ENCODE measurements around the gene RABL2B. TPM values are rescaled to one million over a fixed set of nuclear protein-coding genes. Genes with fewer than 3 reads are reported as not detected.

Gene RABL2B
- total RNA-seq, 4 donors from 2014 or later, result 7.8 to 18.2 (median 13.2) TPM

- intact Hi-C loops (cut with DNase I; ENCODE audit: low total_unique reads), result no loop called here
- Histone ChIP-seq H3K4me1 (peaks cover 4 to 11% (median 6%) of the 10 kb centered on the region in 4 donors), H3K27me3 (peaks cover 15% of the 10 kb centered on the region), H3K9me3 (no peaks in the 10 kb centered on the region), H3K36me3 (no peaks in the 10 kb centered on the region), H3K4me3 (no peak overlapping the region), H3K27ac (no peak overlapping the region)
- in situ Hi-C loops (cut with MboI; ENCODE audit: low pct_ligation_motif_present in 1 of 4, low pct_unique_long_range_greater_than_20kb in 1 of 4, low sequenced_read_pairs in 3 of 4), result no loop called here
- DNase-seq, result peak; percentile 5
- WGBS, 2 donors (ENCODE audit: low coverage in 1 of 2), result 58 to 65% methylated on average over 7 to 22 of the region's 22 CpGs
- TF ChIP-seq POLR2AphosphoS5 (IDR thresholded peaks at IDR 0.05) (no peak), CTCF (IDR thresholded peaks at IDR 0.05) (no peak), POLR2A (IDR thresholded peaks at IDR 0.05) (no peak)
These were observed 49.7 kb downstream of the RABL2B start for GRCh38 chr22:50733521-50734342.

DNA sequence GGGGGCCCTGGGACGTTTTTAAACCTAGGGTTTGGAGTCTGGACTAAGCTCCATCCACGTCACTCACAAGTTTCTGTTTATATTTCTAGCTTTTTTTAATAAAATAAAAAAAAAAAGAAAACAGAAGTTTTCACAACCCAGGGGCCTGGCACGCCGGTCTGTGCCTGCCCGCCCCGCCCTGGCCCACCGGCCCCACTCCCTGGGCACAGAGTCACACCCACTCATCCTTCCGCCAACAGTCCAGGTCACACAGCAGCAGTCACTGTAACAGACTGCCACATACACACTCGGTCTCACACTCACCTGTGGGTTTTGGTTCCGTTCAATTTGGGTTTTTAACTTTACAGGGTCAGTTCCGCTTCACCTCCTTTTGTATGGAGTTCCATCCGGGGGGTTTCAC is 50.8 kb downstream of the RABL2B start:
- Histone ChIP-seq H3K9me3 (no peaks in the 10 kb centered on the region), H3K27ac (no peak overlapping the region), H3K4me3 (no peak overlapping the region), H3K36me3 (no peaks in the 10 kb centered on the region), H3K27me3 (peaks cover 15% of the 10 kb centered on the region), H3K4me1 (peaks cover 4 to 11% (median 6%) of the 10 kb centered on the region in 4 donors)
- in situ Hi-C loops (cut with MboI; ENCODE audit: low pct_ligation_motif_present in 1 of 4, low pct_unique_long_range_greater_than_20kb in 1 of 4, low sequenced_read_pairs in 3 of 4), result no loop called here
- DNase-seq, result no peak
- TF ChIP-seq CTCF (IDR thresholded peaks at IDR 0.05) (no peak), POLR2AphosphoS5 (IDR thresholded peaks at IDR 0.05) (no peak)
- intact Hi-C loops (cut with DNase I; ENCODE audit: low total_unique reads), result no loop called here
- WGBS, 2 donors (ENCODE audit: low coverage in 1 of 2), result 62 to 72% methylated on average over 11 to 12 of the region's 12 CpGs

DNA sequence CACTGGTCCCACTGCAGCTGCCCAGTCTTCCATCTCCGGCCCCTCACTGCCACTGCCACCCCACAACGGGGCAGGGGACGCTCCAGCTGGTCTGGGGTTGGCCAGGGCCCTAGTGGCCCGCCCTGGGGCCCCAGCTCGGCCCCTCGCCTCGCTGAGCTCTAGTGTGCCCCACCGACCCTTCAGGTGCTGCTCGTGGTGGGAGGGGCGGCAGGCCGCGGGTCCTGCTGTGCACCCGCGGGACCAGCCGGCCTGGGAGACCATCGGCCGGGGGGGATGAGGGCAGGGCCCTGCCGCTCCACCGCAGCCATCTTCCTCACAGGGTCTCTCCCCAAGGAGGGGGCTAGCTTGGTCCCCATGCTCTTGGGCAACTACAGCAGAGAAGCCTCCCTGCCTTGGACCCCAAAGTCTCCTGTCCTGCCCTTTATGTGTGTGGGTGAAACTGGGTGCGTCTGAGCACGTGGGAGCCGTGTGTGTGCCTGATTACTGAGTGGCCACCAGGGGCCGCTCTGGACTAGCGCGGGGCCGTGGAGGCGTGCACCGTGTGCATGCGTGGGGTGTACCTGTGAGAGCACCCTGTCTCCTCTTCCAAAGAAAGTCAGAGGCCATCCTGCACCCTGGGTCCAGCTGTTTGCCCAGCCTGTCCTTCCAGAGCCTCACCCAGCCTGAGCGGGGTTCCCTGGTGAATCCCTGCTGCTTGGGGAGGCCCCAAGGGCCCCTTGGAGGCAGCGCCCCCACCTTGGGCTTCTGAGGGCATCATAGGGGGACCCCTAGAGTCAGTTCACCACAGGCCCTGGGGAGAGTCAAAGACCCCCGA is 51.4 kb downstream of the RABL2B start:
- peaks cover 4 to 11% (median 6%) of the 10 kb centered on the region in 4 donors for H3K4me1 ChIP-seq
- peak; percentile 55 for DNase-seq
- H3K9me3 ChIP-seq, result no peaks in the 10 kb centered on the region
- H3K4me3 ChIP-seq, result no peak overlapping the region
- no peaks in the 10 kb centered on the region for H3K36me3 ChIP-seq
- in situ Hi-C loops (cut with MboI; ENCODE audit: low pct_ligation_motif_present in 1 of 4, low pct_unique_long_range_greater_than_20kb in 1 of 4, low sequenced_read_pairs in 3 of 4), result no loop called here
- TF ChIP-seq CTCF (IDR thresholded peaks at IDR 0.05) (peak; percentile 71 to 85 (median 77)), POLR2AphosphoS5 (IDR thresholded peaks at IDR 0.05) (no peak), EP300 (IDR thresholded peaks at IDR 0.05; ENCODE audit: low read depth) (no peak), POLR2A (IDR thresholded peaks at IDR 0.05) (no peak)
- 37 to 46% methylated on average over 6 to 32 of the region's 32 CpGs for WGBS, 2 donors (ENCODE audit: low coverage in 1 of 2)
- H3K27me3 ChIP-seq, result peaks cover 15% of the 10 kb centered on the region
- intact Hi-C loops (cut with DNase I; ENCODE audit: low total_unique reads), result no loop called here
- no peak overlapping the region for H3K27ac ChIP-seq

- in situ Hi-C loops (cut with MboI; ENCODE audit: low pct_ligation_motif_present in 1 of 4, low pct_unique_long_range_greater_than_20kb in 1 of 4, low sequenced_read_pairs in 3 of 4) (no loop called here), intact Hi-C loops (cut with DNase I; ENCODE audit: low total_unique reads) (no loop called here)
- TF ChIP-seq POLR2AphosphoS5 (IDR thresholded peaks at IDR 0.05) (no peak), EP300 (IDR thresholded peaks at IDR 0.05; ENCODE audit: low read depth) (no peak)
- Histone ChIP-seq H3K4me3 (no peak overlapping the region), H3K27me3 (peaks cover 15% of the 10 kb centered on the region), H3K36me3 (no peaks in the 10 kb centered on the region), H3K27ac (no peak overlapping the region), H3K4me1 (peaks cover 4 to 11% (median 6%) of the 10 kb centered on the region in 4 donors), H3K9me3 (no peaks in the 10 kb centered on the region)
- WGBS, 2 donors (ENCODE audit: low coverage in 1 of 2), result 71% methylated on average over 75 of the region's 76 CpGs; no CpG with 5 or more reads in 1 of the 2 donors
- no peak for DNase-seq
These were observed 52.3 kb downstream of the RABL2B start for GRCh38 chr22:50730941-50731661.

Data from transverse colon (tissue), 4 donors.